ENCODE results near the gene DNAH17. TPM values are rescaled to one million over a fixed set of nuclear protein-coding genes. Genes with fewer than 3 reads are reported as not detected.
"Not testable (repeated sequence)": the region's sequence is repeated elsewhere in the genome, so short reads cannot be mapped to it uniquely, and the experiment has no call there.

Gene DNAH17
- total RNA-seq, 2 donors from 2014 or later: 0.76 to 1.0 TPM

DNA sequence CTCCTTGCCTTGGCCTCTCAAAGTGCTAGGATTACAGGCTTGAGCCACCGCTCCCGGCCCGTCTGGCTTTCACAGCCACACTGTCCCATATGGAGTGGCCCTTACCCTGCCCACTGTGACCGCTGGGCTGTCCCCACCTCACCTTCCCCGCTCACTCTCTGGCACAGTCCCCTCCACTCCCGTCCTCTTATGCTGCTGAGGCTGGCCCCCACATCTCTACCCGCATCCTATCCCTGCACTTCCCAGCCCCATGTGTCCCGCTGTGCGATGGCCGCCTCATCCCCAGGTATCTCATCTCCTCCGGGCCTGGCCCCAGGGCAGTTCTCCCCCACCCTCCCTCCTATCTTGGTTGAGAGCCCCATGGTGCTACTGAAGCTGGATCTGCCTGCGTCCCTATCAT lies 105.6 kb downstream of the DNAH17 start:
- no peaks in the 10 kb centered on the region for H3K27me3 Mint-ChIP-seq (ENCODE audit: low read depth)
- no peak for ATAC-seq (replicated peaks in 1 of 2)
- no peaks in the 10 kb centered on the region for H3K36me3 Mint-ChIP-seq (ENCODE audit: insufficient read depth in 2 of 2)
- H3K4me1 Mint-ChIP-seq (ENCODE audit: low read depth): peaks cover 9% of the 10 kb centered on the region
- H3K9me3 Mint-ChIP-seq: no peaks in the 10 kb centered on the region
- no peak for DNase-seq
- H3K27ac Mint-ChIP-seq: no peak overlapping the region
- H3K4me3 Mint-ChIP-seq: no peak overlapping the region

DNA sequence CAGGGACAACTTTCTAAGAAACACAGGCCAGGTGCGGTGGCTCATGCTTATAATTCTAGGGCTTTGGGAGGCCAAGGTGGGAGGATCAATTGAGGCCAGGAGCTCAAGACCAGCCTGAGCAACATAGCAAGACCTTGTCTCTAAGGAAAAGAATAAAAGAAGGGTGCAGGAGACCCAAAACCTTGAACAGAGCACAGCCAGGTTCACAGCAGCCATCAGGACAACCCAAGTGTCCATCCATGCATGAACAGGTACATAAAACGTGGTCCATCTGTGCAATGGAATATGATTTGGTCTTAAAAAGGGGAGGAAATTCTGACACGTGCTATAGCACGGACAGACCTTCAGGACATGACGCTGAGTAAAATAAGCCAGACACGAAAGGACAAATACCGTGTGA lies 107.8 kb downstream of the DNAH17 start:
- no peaks in the 10 kb centered on the region for H3K9me3 Mint-ChIP-seq
- ATAC-seq (replicated peaks in 1 of 2): no peak

DNA sequence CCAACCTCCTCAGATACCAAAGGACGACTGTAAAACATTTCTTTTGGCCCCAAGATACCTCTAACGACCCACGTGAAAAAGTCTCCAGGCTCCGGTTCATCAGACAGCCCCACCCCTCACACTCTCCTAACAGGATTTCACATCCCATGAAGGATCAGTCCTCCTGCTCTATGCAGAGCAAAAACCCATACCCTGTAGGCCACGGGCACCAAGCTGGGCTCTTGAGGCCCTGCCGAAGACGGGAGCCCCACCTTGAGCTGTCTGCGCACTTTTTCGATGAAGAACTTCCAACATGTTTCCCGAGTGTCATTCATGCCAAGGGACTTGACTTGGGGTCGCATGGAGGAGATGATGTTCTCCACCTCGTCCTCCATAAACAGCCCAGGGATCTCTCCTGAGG lies 108.8 kb downstream of the DNAH17 start:
- Mint-ChIP-seq H3K4me3 (no peak overlapping the region), H3K27ac (no peak overlapping the region), H3K36me3 (ENCODE audit: insufficient read depth in 2 of 2) (no peaks in the 10 kb centered on the region), H3K27me3 (ENCODE audit: low read depth) (no peaks in the 10 kb centered on the region), H3K9me3 (no peaks in the 10 kb centered on the region), H3K4me1 (ENCODE audit: low read depth) (no peaks in the 10 kb centered on the region)
- DNase-seq (no peak), ATAC-seq (replicated peaks in 1 of 2) (no peak)

More for the DNA sequence above, 107.8 kb downstream of the DNAH17 start:
- H3K4me3 Mint-ChIP-seq: no peak overlapping the region
- DNase-seq: no peak
- no peak overlapping the region for H3K27ac Mint-ChIP-seq
- no peaks in the 10 kb centered on the region for H3K27me3 Mint-ChIP-seq (ENCODE audit: low read depth)
- peaks cover 1% of the 10 kb centered on the region for H3K4me1 Mint-ChIP-seq (ENCODE audit: low read depth)
- no peaks in the 10 kb centered on the region for H3K36me3 Mint-ChIP-seq (ENCODE audit: insufficient read depth in 2 of 2)

DNA sequence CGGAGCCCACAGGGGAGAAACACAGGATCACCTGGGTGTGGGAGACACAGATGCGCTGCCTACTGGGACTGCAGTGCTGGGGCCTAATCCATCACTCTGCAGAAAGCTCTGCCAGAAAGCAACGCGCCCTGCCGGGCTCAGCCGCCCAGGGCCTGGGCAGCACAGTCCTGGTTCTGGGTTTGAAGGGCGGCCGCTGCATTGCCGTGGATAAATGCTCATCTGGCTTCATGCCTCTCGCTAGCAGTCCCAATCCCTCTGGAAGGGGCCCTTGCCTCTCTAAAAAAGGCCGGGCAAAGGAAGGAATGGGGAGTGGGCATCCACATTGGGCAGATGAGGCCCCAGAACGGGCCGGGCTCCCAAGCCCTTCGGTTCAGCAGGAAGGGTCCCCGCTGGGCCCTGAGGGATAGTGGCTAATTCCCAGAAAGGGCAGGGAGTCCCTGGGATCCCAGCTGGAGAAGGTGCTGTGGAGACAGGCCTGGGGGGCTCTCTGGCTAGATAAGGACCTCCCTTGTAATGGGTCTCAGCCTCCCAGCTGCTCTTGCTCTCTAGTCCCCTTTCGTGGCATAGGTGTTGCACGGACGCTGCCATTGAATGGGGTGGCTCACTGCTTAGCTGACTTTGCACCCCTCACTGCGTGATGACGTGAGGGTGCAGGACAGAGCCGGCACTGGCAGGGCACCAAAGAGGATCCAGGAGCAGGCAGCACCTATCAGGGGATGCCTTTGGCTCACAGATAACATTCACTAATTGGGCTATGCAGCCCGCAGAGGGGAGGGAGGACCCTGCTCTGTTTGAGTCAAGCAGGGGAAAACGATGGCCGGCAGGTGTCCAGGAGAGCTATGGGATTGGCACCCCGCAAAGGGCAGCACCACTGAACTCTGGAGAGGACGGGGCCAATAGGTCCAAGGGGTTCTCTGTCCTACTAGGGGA lies 110.1 kb downstream of the DNAH17 start:
- H3K9me3 Mint-ChIP-seq: no peaks in the 10 kb centered on the region
- ATAC-seq (replicated peaks in 1 of 2) (no peak), DNase-seq (no peak)
- no peak overlapping the region for H3K4me3 Mint-ChIP-seq
- no peaks in the 10 kb centered on the region for H3K36me3 Mint-ChIP-seq (ENCODE audit: insufficient read depth in 2 of 2)
- H3K4me1 Mint-ChIP-seq (ENCODE audit: low read depth): no peaks in the 10 kb centered on the region
- H3K27me3 Mint-ChIP-seq (ENCODE audit: low read depth): no peaks in the 10 kb centered on the region
- no peak overlapping the region for H3K27ac Mint-ChIP-seq

DNA sequence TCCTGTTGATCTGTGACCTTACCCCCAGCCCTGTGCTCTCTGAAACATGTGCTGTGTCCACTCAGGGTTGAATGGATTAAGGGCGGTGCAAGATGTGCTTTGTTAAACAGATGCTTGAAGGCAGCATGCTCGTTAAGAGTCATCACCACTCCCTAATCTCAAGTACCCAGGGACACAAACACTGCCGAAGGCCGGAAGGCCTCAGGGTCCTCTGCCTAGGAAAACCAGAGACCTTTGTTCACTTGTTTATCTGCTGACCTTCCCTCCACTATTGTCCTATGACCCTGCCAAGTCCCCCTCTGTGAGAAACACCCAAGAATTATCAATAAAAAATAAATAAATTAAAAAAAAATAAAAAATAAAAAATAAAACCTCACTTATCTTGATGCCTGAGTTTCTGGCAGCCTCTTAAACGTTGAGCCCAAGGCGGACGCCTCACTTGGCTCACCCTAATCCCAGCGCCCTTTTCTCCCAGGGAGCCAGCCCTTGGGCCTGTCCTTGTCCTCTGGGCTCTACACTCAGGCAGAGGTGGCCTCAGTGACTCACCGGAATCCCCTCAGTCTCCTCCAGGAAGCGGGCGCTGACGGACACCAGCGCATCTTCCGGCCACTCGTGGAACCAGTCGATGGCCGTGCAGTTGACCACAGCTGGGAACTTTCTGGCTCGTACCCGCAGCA lies 110.9 kb downstream of the DNAH17 start:
- not testable (repeated sequence) for H3K27me3 Mint-ChIP-seq (ENCODE audit: low read depth); H3K36me3 Mint-ChIP-seq (ENCODE audit: insufficient read depth in 2 of 2); H3K4me3 Mint-ChIP-seq; H3K4me1 Mint-ChIP-seq (ENCODE audit: low read depth); ATAC-seq (replicated peaks in 1 of 2); H3K27ac Mint-ChIP-seq; DNase-seq; H3K9me3 Mint-ChIP-seq

DNA sequence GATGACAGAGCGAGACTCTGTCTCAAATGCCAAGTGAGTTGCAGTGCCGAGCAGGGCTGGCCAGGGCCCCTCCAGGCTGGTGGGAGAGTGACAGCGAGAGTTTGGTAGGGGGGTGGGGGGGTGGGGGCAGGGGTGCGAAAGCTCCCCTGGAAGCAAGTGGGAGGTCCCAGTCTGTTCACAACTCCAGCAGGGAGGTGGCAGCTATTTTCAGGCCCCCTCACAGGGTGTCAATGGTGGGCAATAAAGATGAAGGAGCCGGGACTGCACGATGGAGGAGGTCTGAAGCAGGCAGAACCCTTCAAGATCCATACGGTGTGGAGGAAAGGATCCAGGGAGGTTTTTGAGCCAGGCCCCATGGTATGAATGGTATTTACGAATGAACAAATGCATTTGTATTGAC lies 115.0 kb downstream of the DNAH17 start:
- DNase-seq: no peak
- H3K9me3 Mint-ChIP-seq: no peaks in the 10 kb centered on the region
- no peak overlapping the region for H3K27ac Mint-ChIP-seq
- H3K4me3 Mint-ChIP-seq: no peak overlapping the region
- H3K36me3 Mint-ChIP-seq (ENCODE audit: insufficient read depth in 2 of 2): no peaks in the 10 kb centered on the region
- no peaks in the 10 kb centered on the region for H3K4me1 Mint-ChIP-seq (ENCODE audit: low read depth)
- no peak for ATAC-seq (replicated peaks in 1 of 2)
- no peaks in the 10 kb centered on the region for H3K27me3 Mint-ChIP-seq (ENCODE audit: low read depth)

DNA sequence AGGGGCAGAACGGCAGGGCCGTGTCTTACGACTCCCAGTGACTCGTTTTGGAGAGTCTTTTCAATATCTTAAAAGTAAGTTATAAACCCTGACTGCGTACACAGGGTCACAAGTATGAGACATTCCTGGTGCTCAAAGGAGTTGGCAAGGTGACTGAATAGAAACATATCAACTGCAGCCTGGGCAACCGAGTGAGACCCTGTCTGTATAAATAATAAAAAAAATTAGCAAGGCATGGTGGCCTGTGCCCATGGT lies 115.5 kb downstream of the DNAH17 start:
- Mint-ChIP-seq H3K36me3 (ENCODE audit: insufficient read depth in 2 of 2) (no peaks in the 10 kb centered on the region), H3K9me3 (no peaks in the 10 kb centered on the region), H3K27me3 (ENCODE audit: low read depth) (no peaks in the 10 kb centered on the region), H3K4me1 (ENCODE audit: low read depth) (no peaks in the 10 kb centered on the region), H3K4me3 (no peak overlapping the region), H3K27ac (no peak overlapping the region)
- ATAC-seq (replicated peaks in 1 of 2): no peak
- DNase-seq: no peak

DNA sequence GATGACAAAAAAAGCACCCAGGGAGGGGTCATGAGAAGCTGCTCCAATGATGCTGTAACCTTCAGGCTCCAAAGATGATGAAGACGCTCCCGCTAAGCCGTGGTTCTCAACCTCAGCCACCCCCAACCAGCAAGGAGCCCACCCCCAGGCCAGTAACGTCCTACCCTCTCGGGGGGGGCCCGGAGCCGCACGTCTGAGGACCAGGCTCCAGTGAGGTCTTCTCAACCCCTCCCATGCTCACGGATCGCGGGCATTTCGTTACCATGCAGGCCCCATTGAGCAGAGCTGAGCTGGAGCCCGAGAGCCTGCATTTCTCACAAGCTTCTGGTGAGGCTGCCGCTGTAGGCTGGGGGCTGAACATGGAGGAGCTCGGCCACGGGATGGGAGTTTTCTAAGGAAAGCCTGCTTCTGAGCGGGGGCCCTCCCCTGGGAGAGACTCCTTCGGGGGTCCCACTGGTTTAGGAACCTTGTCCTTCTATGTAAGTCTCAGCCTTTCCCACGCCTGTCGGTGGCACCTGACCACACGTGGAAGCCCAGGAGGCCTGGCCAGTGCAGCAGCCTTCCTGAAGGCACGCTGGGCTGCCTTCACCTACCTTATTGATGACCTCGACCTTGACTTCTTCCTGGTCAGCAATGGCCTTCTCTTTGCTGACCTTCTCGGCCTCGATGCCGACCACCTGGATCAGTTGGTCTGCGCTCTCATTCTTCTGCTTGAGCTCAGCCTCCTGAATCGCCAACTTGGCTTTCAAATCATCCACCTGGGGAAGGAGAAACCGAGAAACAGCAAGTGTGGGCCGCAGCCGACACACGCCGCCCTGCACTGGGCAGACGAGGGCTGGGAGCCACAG lies 116.0 kb downstream of the DNAH17 start:
- H3K27ac Mint-ChIP-seq: no peak overlapping the region
- no peaks in the 10 kb centered on the region for H3K4me1 Mint-ChIP-seq (ENCODE audit: low read depth)
- H3K36me3 Mint-ChIP-seq (ENCODE audit: insufficient read depth in 2 of 2): no peaks in the 10 kb centered on the region
- H3K9me3 Mint-ChIP-seq: no peaks in the 10 kb centered on the region
- DNase-seq: no peak
- ATAC-seq (replicated peaks in 1 of 2): no peak
- no peaks in the 10 kb centered on the region for H3K27me3 Mint-ChIP-seq (ENCODE audit: low read depth)
- H3K4me3 Mint-ChIP-seq: no peak overlapping the region

DNA sequence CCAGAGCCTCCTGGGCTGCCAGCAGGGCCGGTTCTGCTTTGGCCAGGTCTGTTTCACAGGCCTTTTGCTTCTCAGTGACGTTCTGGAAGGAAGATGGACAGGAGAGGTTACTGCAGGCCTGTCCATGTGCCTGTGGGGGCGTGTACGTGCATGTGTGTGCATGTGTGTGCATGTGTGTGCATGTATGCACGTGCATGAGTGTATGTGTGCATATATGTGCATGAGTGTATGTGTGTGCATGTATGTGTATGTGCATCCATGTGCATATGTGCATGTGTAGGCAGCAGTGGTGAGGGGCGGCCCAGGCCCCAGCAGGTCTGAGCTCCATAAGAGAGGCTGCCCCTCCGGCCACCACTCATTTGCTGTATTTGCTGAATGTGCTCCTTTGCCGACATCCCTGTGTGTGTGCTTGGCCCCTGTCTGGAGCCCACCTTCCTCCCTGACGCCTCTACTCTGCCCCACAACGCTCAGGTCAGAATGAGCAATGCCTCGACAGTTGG lies 117.0 kb downstream of the DNAH17 start:
- Mint-ChIP-seq H3K27me3 (ENCODE audit: low read depth) (no peaks in the 10 kb centered on the region), H3K4me1 (ENCODE audit: low read depth) (no peaks in the 10 kb centered on the region), H3K27ac (no peak overlapping the region), H3K36me3 (ENCODE audit: insufficient read depth in 2 of 2) (no peaks in the 10 kb centered on the region), H3K4me3 (no peak overlapping the region), H3K9me3 (no peaks in the 10 kb centered on the region)
- DNase-seq: no peak
- no peak for ATAC-seq (replicated peaks in 1 of 2)

DNA sequence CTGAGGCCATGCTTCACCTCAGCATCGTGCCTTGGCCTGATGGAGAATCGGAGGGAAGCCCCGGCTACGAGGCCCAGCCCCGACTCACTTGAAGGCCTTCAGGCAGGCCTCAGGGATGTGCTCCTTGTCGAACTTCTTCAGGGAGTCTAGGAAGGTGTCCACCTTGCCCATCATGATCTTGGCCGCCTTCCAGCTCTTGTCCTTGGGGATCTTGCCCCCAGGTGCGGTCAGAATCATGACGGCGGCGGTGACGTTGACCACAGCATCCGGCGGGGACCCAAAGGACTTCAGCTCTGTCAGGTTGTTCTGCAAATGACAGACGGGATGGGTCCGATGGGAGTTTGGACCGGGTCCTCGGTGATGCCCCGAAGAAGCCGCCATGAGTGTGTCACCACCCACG lies 117.5 kb downstream of the DNAH17 start:
- DNase-seq: no peak
- Mint-ChIP-seq H3K9me3 (no peaks in the 10 kb centered on the region), H3K4me1 (ENCODE audit: low read depth) (no peaks in the 10 kb centered on the region), H3K27me3 (ENCODE audit: low read depth) (no peaks in the 10 kb centered on the region), H3K4me3 (no peak overlapping the region), H3K27ac (no peak overlapping the region), H3K36me3 (ENCODE audit: insufficient read depth in 2 of 2) (no peaks in the 10 kb centered on the region)
- ATAC-seq (replicated peaks in 1 of 2): no peak

DNA sequence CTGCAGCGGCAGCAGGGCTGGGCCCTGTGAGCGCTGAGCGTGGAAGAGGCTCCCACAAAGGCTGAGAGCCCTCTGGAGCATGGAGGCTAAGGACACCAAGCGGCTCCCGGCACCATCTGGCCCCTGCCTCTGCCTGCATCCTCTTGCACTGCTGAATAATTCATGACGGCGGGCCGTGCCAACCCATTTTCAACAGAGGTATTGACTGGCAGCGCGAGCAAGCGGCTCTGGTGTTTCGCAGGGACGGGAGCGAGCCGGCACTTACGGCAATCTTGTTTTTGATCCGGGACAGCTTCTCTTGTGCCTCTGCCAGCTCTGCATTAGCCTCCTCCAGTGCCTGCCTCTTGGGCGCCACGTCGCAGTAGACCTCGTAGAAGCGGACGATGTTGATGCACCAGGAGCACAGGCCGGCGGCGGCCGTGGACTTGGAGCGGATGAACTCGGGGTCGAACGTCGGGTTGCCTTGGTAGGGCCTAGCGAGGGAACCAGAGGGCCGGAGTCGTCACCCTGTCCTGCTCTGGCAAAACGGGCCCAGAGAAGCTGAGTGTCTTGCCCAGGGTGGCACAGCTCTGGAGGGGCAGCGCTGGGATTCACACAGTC lies 118.4 kb downstream of the DNAH17 start:
- DNase-seq (no peak), ATAC-seq (replicated peaks in 1 of 2) (no peak)
- Mint-ChIP-seq H3K27me3 (ENCODE audit: low read depth) (no peaks in the 10 kb centered on the region), H3K9me3 (no peaks in the 10 kb centered on the region), H3K27ac (no peak overlapping the region), H3K4me1 (ENCODE audit: low read depth) (no peaks in the 10 kb centered on the region), H3K4me3 (no peak overlapping the region), H3K36me3 (ENCODE audit: insufficient read depth in 2 of 2) (no peaks in the 10 kb centered on the region)

DNA sequence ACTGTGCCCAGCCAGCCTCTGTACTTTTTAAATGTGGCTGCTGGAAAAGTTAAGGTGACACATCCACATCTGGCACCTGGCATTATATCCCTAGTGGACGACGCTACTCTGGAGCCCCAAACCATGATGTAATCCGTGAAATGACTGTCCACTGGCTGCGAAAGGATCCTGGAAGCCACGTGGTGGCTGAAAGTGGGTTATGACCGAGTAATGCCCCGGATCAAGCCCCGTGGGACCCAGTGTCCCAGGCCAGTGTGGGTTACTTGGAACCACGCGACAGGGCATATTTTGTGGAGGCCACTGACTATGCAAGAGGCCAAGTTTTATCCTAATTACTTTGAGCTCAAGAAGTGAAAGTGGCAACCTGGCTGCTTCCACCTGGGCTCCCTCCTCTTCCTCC lies 119.1 kb downstream of the DNAH17 start:
- Mint-ChIP-seq H3K4me1 (ENCODE audit: low read depth) (no peaks in the 10 kb centered on the region), H3K27me3 (ENCODE audit: low read depth) (no peaks in the 10 kb centered on the region), H3K36me3 (ENCODE audit: insufficient read depth in 2 of 2) (no peaks in the 10 kb centered on the region), H3K9me3 (no peaks in the 10 kb centered on the region), H3K4me3 (no peak overlapping the region), H3K27ac (no peak overlapping the region)
- DNase-seq (no peak), ATAC-seq (replicated peaks in 1 of 2) (no peak)

DNA sequence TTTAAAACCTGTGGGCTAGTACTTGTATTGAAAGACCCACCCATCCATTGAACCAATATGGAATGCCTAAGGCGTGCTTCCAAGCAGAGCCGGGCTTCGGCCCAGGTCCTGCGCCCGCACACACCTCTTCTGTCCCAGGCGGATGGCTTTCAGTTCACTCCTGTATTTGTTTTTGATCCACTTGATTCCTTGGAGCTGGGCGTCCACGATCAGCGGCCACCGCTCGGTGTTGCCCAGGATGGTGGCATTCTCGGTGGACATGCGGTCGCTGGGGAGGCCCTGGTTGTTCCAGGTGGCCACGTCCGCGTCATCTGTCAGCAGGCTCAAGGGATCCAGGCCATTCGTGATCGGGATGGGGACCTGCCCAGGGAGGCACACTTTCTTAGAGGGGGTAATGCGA lies 122.8 kb downstream of the DNAH17 start:
- Mint-ChIP-seq H3K36me3 (ENCODE audit: insufficient read depth in 2 of 2) (no peaks in the 10 kb centered on the region), H3K27me3 (ENCODE audit: low read depth) (no peaks in the 10 kb centered on the region), H3K4me1 (ENCODE audit: low read depth) (no peaks in the 10 kb centered on the region), H3K4me3 (no peak overlapping the region), H3K27ac (no peak overlapping the region), H3K9me3 (no peaks in the 10 kb centered on the region)
- DNase-seq (no peak), ATAC-seq (replicated peaks in 1 of 2) (no peak)

Measured in activated T-cell treated with anti-CD3 and anti-CD28 coated beads, Interleukin-2, amount 50 U/mL, for 72 hours (primary cell).